Uterus (tissue), 4 donors: ENCODE measurements around the gene TTC22. TPM values are rescaled to one million over a fixed set of nuclear protein-coding genes. Genes with fewer than 3 reads are reported as not detected.

Experiments
- DNase-seq, 2 donors: peaks; one replicate each; pipeline ENCODE4 v3.0.0-alpha.2; 2019 to 2020
- H3K27ac ChIP-seq, 2 donors: fragments of 200-600 bp; sonication (generic); 1 replicate in 1 of 2; 2 replicates in 1 of 2; pipeline ENCODE4 v1.5.1; 2016 to 2018
- H3K27me3 ChIP-seq, 2 donors: fragments of 200-600 bp; sonication (generic); one replicate each; pipeline ENCODE4 v1.5.1; 2018 to 2019; ENCODE audit warnings: control low read depth in 1 of 2
- H3K36me3 ChIP-seq, 2 donors: fragments of 200-600 bp; sonication (generic); one replicate each; pipeline ENCODE4 v1.5.1; 2019; ENCODE audit warnings: control low read depth in 1 of 2
- H3K4me1 ChIP-seq, 2 donors: fragments of 200-600 bp; sonication (generic); one replicate each; pipeline ENCODE4 v1.5.1; 2018 to 2019; ENCODE audit warnings: control low read depth in 1 of 2
- H3K4me3 ChIP-seq, 2 donors: fragments of 200-600 bp; sonication (generic); 1 replicate in 1 of 2; 2 replicates in 1 of 2; pipeline ENCODE4 v1.5.1; 2018 to 2019; ENCODE audit warnings: mild to moderate bottlenecking in 1 of 2
- H3K9me3 ChIP-seq, 2 donors: fragments of 200-600 bp; sonication (generic); one replicate each; pipeline ENCODE4 v1.5.1; 2019; ENCODE audit warnings: control low read depth in 1 of 2
- POLR2A ChIP-seq, 2 donors: fragments of 450-650 bp; IDR thresholded peaks; one replicate each; pipeline ENCODE4 v1.6.1; 2016; ENCODE audit warnings: antibody characterized with exemption in 2 of 2, mild to moderate bottlenecking in 1 of 2, moderate library complexity in 1 of 2
- intact Hi-C: fragments of 100-400 bp; cut with DNase I; formaldehyde crosslinking; loops from one replicate; pipeline ENCODE4 v1.15.1; 2023; ENCODE audit warnings: low total_unique reads
- total RNA-seq, 4 donors: library from RNA; depleted of rRNA in 3 of 4; stranded (reverse); fragments of >200 nt in 3 of 4; gene quantifications; one replicate each; pipeline versions ENCODE4 v1.1.0 to v1.2.4, GENCODE V29; 2014 to 2023
- TF ChIP-seq, protein P1 (sequence below), 4 experiments: fragments of 200-600 bp in 2 of 4; fragments of 450-650 bp in 2 of 4; sonication (generic) in 2 of 4; IDR thresholded peaks; one replicate each; pipeline ENCODE4 v1.5.1; 2016 to 2019; ENCODE audit warnings: antibody characterized with exemption in 4 of 4, mild to moderate bottlenecking in 2 of 4, moderate library complexity in 1 of 4
- donor health status: DM: yes; HTN: yes; CAD: no.

The TTC22 gene
- total RNA-seq, 4 donors from 2014 or later, result 3.2 to 5.3 TPM; not detected in 2

DNA sequence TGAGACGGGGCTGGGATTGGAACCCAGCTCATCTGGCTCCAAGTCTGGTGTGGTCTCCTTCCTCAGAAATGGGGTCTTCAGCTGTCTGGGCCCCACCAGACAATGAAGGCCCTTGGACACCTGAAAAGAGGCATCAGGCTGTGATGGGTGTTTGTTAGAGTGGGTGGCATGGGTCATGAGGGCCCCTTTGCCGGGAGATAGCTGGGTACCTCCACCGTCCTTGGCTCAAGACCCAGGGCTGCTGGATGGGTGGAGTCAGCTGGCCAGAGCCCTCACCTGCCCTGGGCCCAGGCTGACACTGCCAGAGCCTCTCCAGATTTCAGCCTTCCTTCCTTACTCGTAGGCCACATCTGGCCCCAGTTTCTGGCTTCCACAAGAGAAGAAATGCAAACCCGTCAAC lies 13.4 kb upstream of the TTC22 start:
- H3K27ac ChIP-seq, result no peak overlapping the region
- H3K9me3 ChIP-seq, result no peaks in the 10 kb centered on the region
- TF ChIP-seq POLR2A (IDR thresholded peaks at IDR 0.05), result no peak
- TF ChIP-seq, protein P1, sequence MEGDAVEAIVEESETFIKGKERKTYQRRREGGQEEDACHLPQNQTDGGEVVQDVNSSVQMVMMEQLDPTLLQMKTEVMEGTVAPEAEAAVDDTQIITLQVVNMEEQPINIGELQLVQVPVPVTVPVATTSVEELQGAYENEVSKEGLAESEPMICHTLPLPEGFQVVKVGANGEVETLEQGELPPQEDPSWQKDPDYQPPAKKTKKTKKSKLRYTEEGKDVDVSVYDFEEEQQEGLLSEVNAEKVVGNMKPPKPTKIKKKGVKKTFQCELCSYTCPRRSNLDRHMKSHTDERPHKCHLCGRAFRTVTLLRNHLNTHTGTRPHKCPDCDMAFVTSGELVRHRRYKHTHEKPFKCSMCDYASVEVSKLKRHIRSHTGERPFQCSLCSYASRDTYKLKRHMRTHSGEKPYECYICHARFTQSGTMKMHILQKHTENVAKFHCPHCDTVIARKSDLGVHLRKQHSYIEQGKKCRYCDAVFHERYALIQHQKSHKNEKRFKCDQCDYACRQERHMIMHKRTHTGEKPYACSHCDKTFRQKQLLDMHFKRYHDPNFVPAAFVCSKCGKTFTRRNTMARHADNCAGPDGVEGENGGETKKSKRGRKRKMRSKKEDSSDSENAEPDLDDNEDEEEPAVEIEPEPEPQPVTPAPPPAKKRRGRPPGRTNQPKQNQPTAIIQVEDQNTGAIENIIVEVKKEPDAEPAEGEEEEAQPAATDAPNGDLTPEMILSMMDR (IDR thresholded peaks at IDR 0.05), result no peak
- H3K27me3 ChIP-seq, result no peaks in the 10 kb centered on the region
- intact Hi-C loops, result loop anchor here (10.0 kb wide), 1 partner anchor 750 kb away; no protein-coding TSS in a partner anchor
- no peak overlapping the region for H3K4me3 ChIP-seq
- H3K36me3 ChIP-seq, result no peaks in the 10 kb centered on the region
- no peak for DNase-seq
- no peaks in the 10 kb centered on the region for H3K4me1 ChIP-seq

DNA sequence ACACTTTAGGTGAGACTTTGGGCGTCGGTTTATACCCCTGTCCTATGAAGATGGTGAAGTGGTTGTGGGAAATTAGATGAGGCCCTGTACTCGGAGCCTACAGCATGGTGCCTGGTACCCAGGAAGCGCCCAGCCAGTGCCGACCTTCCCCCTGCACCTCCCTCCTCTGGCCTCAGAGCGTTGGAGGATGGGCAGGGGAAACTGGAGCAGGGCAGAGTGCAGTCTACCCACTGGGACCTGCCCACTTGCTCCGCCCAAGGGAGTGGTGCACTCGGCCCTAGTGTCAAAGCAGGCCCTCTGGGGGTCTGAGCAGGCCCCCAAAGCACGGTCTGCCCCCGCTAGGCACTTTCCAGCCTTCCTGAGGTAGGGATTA lies 13.0 kb upstream of the TTC22 start:
- no peak for DNase-seq
- Histone ChIP-seq H3K9me3 (no peaks in the 10 kb centered on the region), H3K4me3 (no peak overlapping the region), H3K27me3 (no peaks in the 10 kb centered on the region), H3K36me3 (no peaks in the 10 kb centered on the region), H3K27ac (no peak overlapping the region), H3K4me1 (no peaks in the 10 kb centered on the region)
- intact Hi-C loops, result loop anchor here (10.0 kb wide), 1 partner anchor 749 kb away; no protein-coding TSS in a partner anchor
- TF ChIP-seq POLR2A (IDR thresholded peaks at IDR 0.05), result no peak
- TF ChIP-seq, protein P1 (IDR thresholded peaks at IDR 0.05), result no peak

DNA sequence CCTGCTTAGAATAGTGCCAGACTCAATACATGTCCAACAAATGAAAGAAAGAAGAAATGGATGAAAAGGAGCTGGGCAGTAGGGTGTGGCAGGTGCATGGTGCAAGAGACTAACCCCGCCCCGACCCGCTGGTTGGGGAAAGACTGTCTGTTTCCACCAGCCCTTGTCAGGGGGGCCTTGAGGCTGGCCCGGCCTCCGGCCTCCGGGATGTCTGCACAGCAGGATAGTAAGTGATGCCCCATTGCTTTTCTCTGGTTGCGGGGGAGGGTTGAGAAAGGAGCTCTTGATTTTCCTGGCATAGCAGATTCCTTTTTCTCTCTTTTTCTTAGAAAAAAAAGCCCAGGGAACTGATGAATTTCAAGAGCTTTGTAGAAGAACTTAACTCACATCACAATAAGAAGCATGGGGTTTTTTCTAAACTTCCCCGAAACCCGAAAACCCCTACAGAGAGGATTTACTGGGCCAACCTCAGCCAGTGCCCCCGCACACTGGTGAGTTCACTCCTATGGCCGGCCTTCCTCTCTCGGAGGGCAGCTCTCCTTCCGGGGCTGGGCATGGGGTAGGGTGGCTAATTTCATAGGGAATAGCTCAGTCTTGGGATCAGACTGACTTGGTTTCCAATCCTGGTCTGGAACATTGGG lies 12.5 kb upstream of the TTC22 start:
- Histone ChIP-seq H3K27ac (no peak overlapping the region), H3K4me3 (no peak overlapping the region), H3K27me3 (no peaks in the 10 kb centered on the region), H3K36me3 (no peaks in the 10 kb centered on the region), H3K9me3 (no peaks in the 10 kb centered on the region), H3K4me1 (no peaks in the 10 kb centered on the region)
- intact Hi-C loops, result loop anchor here (10.0 kb wide), 1 partner anchor 749 kb away; no protein-coding TSS in a partner anchor
- TF ChIP-seq, protein P1 (IDR thresholded peaks at IDR 0.05), result no peak
- TF ChIP-seq POLR2A (IDR thresholded peaks at IDR 0.05), result no peak
- no peak for DNase-seq

DNA sequence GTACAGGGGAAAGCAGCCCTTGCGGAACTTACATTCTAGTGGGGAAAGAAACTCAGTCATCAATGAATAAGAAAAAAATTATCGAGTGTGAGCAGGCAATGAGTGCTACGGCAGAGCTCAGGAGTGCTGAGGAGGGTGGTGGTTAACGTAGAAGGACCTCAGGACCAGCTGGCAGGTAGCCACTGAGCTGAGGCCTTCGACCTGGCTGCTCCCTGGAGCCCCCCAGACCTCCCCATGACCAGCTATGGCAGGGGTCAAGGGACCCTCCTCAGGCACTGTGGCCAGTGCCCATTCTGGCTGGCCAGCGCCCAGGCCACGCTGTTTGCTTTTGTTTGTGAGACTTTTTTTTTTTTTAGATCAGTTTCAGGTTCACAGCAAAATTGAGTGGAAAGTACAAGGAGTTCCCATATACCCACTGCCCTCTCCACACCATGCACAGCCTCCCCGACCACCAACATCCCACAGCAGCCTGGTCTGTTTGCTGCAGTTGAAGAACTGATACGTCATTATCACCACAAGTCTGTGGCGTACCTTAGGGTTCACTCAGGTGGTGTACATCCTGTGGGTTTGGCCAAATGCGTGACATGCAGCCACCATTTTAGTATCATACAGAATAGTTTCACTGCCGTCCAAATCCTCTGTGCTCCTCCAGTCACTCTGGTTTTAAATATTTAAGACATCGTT lies 11.8 kb upstream of the TTC22 start:
- H3K4me1 ChIP-seq, result no peaks in the 10 kb centered on the region
- DNase-seq, result no peak
- TF ChIP-seq, protein P1 (IDR thresholded peaks at IDR 0.05), result no peak
- no peak for TF ChIP-seq POLR2A (IDR thresholded peaks at IDR 0.05)
- no peaks in the 10 kb centered on the region for H3K27me3 ChIP-seq
- no peaks in the 10 kb centered on the region for H3K36me3 ChIP-seq
- no peaks in the 10 kb centered on the region for H3K9me3 ChIP-seq
- H3K4me3 ChIP-seq, result no peak overlapping the region
- no peak overlapping the region for H3K27ac ChIP-seq
- intact Hi-C loops, result loop anchor here (10.0 kb wide), 1 partner anchor 748 kb away; no protein-coding TSS in a partner anchor
